ENCODE data around the gene SFI1.

Gene SFI1

GRCh38 chr22:31661851-31662667, 165.7 kb downstream of the SFI1 start, which contains the start of gene PISD:
Gene PISD (minus strand): TSS chr22:31662215. CDS start chr22:31662208, 7 bp downstream.
- no peak for TF ChIP-seq CTCF (IDR thresholded peaks at IDR 0.05; ENCODE audit: low read depth, low read length, missing control alignments)
- peak within 1 kb of the TSS; percentile 79 for H3K4me3 ChIP-seq (ENCODE audit: low read depth, low read length)
- peak; percentile 90 for DNase-seq (ENCODE audit: low read depth)

- peak overlapping the region; percentile 79 for H3K4me3 ChIP-seq (ENCODE audit: low read depth, low read length)
- no peak for DNase-seq (ENCODE audit: low read depth)
- no peak for TF ChIP-seq CTCF (IDR thresholded peaks at IDR 0.05; ENCODE audit: low read depth, low read length, missing control alignments)
Measured at GRCh38 chr22:31662668-31663037, 166.3 kb downstream of the SFI1 start.
